ENCODE measurements around the gene AGFG1.

- no peak for TF ChIP-seq CTCF (IDR thresholded peaks at IDR 0.05; ENCODE audit: insufficient read depth, low read length)
- no peak for TF ChIP-seq POLR2AphosphoS5 (IDR thresholded peaks at IDR 0.05; ENCODE audit: low read depth)
- no peak for TF ChIP-seq GABPA (IDR thresholded peaks at IDR 0.05; ENCODE audit: low read depth)
Observed at GRCh38 chr2:227430639-227431038, 41.3 kb upstream of the AGFG1 start.
